H1 (cell line): Measurements from ENCODE around the gene TOMM40L. TPM values are rescaled to one million over a fixed set of nuclear protein-coding genes. Genes with fewer than 3 reads are reported as not detected.

Experiments used
- BRCA1 ChIP-seq: IDR thresholded peaks from 2 replicates; pipeline ENCODE4 v1.6.1; 2012; ENCODE audit warnings: low read depth, low read length, improper control_type of control experiment
- CBX5 ChIP-seq: fragments of 300-800, 300-1000 bp; sonication (generic); IDR thresholded peaks from 2 replicates; pipeline ENCODE4 v1.7.1; 2016; ENCODE audit warnings: antibody characterized with exemption, low read length, low read depth
- CHD7 ChIP-seq: fragments of 300-600 bp; sonication (generic); IDR thresholded peaks from 2 replicates; pipeline ENCODE4 v1.7.1; 2012; ENCODE audit warnings: low read length, moderate library complexity, mild to moderate bottlenecking, inconsistent platforms; ENCODE audit not compliant: insufficient replicate concordance
- CTBP2 ChIP-seq: IDR thresholded peaks from 2 replicates; pipeline ENCODE4 v1.7.0; 2011; ENCODE audit warnings: borderline replicate concordance, mild to moderate bottlenecking, moderate library complexity, mixed read lengths, low read length; ENCODE audit not compliant: insufficient read depth, insufficient read length
- RFX5 ChIP-seq: IDR thresholded peaks from 2 replicates; pipeline ENCODE4 v1.6.1; 2011; ENCODE audit warnings: low read depth, low read length, improper control_type of control experiment, borderline replicate concordance
- RXRA ChIP-seq: IDR thresholded peaks from 2 replicates; pipeline ENCODE4 v1.6.1; 2011; ENCODE audit warnings: low read depth, mild to moderate bottlenecking, low read length, moderate library complexity; ENCODE audit not compliant: insufficient read depth
- TBP ChIP-seq: IDR thresholded peaks from 2 replicates; pipeline ENCODE4 v1.6.1; 2011; ENCODE audit warnings: low read depth, low read length, improper control_type of control experiment
- YY1 ChIP-seq: IDR thresholded peaks from 2 replicates; pipeline ENCODE4 v1.6.1; 2011; ENCODE audit warnings: low read depth, mild to moderate bottlenecking, low read length
- polyA plus RNA-seq, 7 experiments: library from polyadenylated mRNA; depleted of rRNA in 3 of 7; stranded (reverse) in 5 of 7; unstranded in 2 of 7; fragments of >200 nt in 5 of 7; fragments of 200-250 nt in 2 of 7; gene quantifications; 1 replicate in 5 of 7; 2 replicates in 1 of 7; 4 replicates in 1 of 7; pipeline versions ENCODE4 v1.2.1 to v1.2.3, GENCODE V29; 2011 to 2013; ENCODE audit warnings: missing spikeins in 2 of 7, mixed read lengths in 2 of 7
- total RNA-seq: library from RNA; stranded (reverse); fragmentation: NEBNext Ultra II Directional; extraction: Animal tissue kit (Norgen Biotek cat#: 25700); gene quantifications from 2 replicates; pipeline ENCODE4 v1.2.1, GENCODE V29; 2021
- TF ChIP-seq, protein P1 (sequence below): IDR thresholded peaks from 2 replicates; pipeline ENCODE4 v1.6.1; 2012; ENCODE audit warnings: inconsistent platforms
- TF ChIP-seq, protein P2 (sequence below): IDR thresholded peaks from 2 replicates; pipeline ENCODE4 v1.6.1; 2012; ENCODE audit warnings: inconsistent platforms

Gene TOMM40L
- total and polyA plus RNA-seq, 2 of the 8 experiments (the other 6 are each of a cell fraction or from before 2014, with no cell fraction given) = 11.4 to 15.0 TPM

- TF ChIP-seq BRCA1 (no peak), CTBP2 (no peak), RFX5 (no peak), CBX5 (no peak), TBP (no peak), YY1 (no peak), CHD7 (no peak), RXRA (no peak)
- TF ChIP-seq, protein P1, sequence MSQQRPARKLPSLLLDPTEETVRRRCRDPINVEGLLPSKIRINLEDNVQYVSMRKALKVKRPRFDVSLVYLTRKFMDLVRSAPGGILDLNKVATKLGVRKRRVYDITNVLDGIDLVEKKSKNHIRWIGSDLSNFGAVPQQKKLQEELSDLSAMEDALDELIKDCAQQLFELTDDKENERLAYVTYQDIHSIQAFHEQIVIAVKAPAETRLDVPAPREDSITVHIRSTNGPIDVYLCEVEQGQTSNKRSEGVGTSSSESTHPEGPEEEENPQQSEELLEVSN = no peak
- TF ChIP-seq, protein P2, sequence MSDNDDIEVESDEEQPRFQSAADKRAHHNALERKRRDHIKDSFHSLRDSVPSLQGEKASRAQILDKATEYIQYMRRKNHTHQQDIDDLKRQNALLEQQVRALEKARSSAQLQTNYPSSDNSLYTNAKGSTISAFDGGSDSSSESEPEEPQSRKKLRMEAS = no peak
Observed at GRCh38 chr1:161185732-161186311, 40.0 kb upstream of the TOMM40L start (continued).
